GM23248 (cell line): Measurements from ENCODE around the gene MAPK8.

Experiments used
- EZH2 ChIP-seq: fragments of 200-600 bp; sonication (generic); IDR thresholded peaks from 2 replicates; pipeline ENCODE4 v1.6.1; 2018; ENCODE audit warnings: antibody characterized with exemption, mild to moderate bottlenecking; ENCODE audit not compliant: insufficient read depth, poor library complexity, severe bottlenecking
- EZH2phosphoT487 ChIP-seq: fragments of 200-600 bp; sonication (generic); IDR thresholded peaks from 2 replicates; pipeline ENCODE4 v1.6.1; 2018; ENCODE audit warnings: antibody characterized with exemption, moderate library complexity, mild to moderate bottlenecking, low read depth; ENCODE audit not compliant: insufficient read depth

DNA sequence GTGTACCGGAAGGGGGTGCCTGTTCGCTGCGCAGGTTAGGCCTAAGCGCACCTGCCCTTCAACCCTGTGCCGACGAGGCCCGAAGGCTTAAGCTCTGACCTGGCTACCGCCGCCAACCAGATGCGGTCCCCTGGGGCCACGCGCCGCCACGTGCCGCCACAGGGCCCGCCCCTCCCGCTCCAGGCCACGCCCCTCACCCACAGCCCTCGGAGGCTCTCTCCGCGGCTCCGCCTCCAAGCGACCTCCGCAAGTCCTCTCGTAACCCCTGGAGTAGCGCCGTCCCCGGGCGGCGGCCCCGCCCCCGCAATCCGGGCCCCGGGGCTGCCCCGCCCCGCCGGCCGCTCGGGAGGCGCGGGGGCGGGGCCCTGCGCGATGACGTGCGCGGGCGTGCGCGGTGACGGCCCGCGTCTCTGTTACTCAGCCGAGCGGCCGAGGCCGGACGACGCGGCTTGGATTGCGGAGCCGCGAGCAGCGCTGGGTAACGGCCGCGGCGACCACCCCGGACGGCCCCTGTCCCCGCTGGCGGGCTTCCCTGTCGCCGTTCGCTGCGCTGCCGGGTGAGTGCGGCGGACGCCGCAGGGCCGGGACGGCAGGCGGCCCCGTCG, at the start of gene MAPK8:
- TF ChIP-seq EZH2 (no peak), EZH2phosphoT487 (no peak)
